Fibroblast of lung (primary cell): ENCODE results near the gene GK2.

Experiments used
- EZH2 ChIP-seq: IDR thresholded peaks from 2 replicates; pipeline ENCODE4 v1.5.1; 2012; ENCODE audit warnings: low read length, control low read depth, mild to moderate bottlenecking; ENCODE audit errors: missing control alignments
- TF ChIP-seq, protein P1 (sequence below), 2 donors: IDR thresholded peaks in 1 of 2; conservative IDR thresholded peaks in 1 of 2; 1 replicate in 1 of 2; 2 replicates in 1 of 2; pipeline ENCODE4 v1.5.1; 2011 to 2012; ENCODE audit warnings: low read length in 2 of 2, control low read depth in 1 of 2, inconsistent platforms in 1 of 2, low read depth in 1 of 2, mild to moderate bottlenecking in 1 of 2

DNA sequence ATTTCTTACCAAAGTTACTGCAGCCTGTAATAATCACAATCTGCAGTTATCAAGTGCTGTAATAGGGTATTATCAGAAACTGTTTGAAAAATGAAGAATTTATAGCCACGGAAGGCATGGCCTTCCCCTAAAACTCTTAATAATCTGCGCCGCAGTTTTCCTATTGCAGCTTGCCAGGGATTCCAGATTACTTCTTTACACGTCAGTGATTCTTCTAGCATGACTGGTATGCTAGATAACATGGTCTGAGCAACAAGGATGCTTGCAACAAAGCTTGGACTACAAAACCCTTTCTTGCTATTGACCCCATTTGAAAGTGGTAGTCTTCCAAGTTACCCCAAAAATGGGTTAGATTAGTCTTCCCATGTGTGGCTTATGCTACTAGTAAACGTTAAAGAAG lies 47.2 kb upstream of the GK2 start:
- TF ChIP-seq, protein P1, sequence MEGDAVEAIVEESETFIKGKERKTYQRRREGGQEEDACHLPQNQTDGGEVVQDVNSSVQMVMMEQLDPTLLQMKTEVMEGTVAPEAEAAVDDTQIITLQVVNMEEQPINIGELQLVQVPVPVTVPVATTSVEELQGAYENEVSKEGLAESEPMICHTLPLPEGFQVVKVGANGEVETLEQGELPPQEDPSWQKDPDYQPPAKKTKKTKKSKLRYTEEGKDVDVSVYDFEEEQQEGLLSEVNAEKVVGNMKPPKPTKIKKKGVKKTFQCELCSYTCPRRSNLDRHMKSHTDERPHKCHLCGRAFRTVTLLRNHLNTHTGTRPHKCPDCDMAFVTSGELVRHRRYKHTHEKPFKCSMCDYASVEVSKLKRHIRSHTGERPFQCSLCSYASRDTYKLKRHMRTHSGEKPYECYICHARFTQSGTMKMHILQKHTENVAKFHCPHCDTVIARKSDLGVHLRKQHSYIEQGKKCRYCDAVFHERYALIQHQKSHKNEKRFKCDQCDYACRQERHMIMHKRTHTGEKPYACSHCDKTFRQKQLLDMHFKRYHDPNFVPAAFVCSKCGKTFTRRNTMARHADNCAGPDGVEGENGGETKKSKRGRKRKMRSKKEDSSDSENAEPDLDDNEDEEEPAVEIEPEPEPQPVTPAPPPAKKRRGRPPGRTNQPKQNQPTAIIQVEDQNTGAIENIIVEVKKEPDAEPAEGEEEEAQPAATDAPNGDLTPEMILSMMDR (conservative IDR thresholded peaks at IDR 0.05 in 1 of 2, IDR thresholded peaks at IDR 0.05 in 1 of 2; ENCODE audit: low read depth in 1 of 2, low read length in 2 of 2) = no peak
- TF ChIP-seq EZH2 = no peak
